Measurements from ENCODE around the gene EFCAB8.
"Not testable (repeated sequence)": the region's sequence is repeated elsewhere in the genome, so short reads cannot be mapped to it uniquely, and the experiment has no call there.

Gene EFCAB8

GRCh38 chr20:32909896-32910571, 51.3 kb downstream of the EFCAB8 start:
- no peak for DNase-seq (ENCODE audit: low spot score)

GRCh38 chr20:32911355-32911754, 52.6 kb downstream of the EFCAB8 start:
- no peak for DNase-seq (ENCODE audit: low spot score)

GRCh38 chr20:32912688-32913087, 54.0 kb downstream of the EFCAB8 start:
- DNase-seq (ENCODE audit: low spot score), result no peak

- DNase-seq (ENCODE audit: low spot score), result no peak
Observed at GRCh38 chr20:32914031-32914430, 55.3 kb downstream of the EFCAB8 start.

- DNase-seq (ENCODE audit: low spot score), result no peak
Observed at GRCh38 chr20:32917191-32917950, 58.6 kb downstream of the EFCAB8 start.

- DNase-seq (ENCODE audit: low spot score), result no peak
Observed at GRCh38 chr20:32918296-32918695, 59.6 kb downstream of the EFCAB8 start.

GRCh38 chr20:32918751-32919150, 60.0 kb downstream of the EFCAB8 start:
- no peak for DNase-seq (ENCODE audit: low spot score)

- no peak for DNase-seq (ENCODE audit: low spot score)
Observed at GRCh38 chr20:32920066-32920465, 61.3 kb downstream of the EFCAB8 start.

GRCh38 chr20:32920530-32921298, 62.0 kb downstream of the EFCAB8 start:
- no peak for DNase-seq (ENCODE audit: low spot score)

- no peak for DNase-seq (ENCODE audit: low spot score)
Observed at GRCh38 chr20:32922466-32922865, 63.7 kb downstream of the EFCAB8 start.

- DNase-seq (ENCODE audit: low spot score), result no peak
Observed at GRCh38 chr20:32924781-32925180, 66.1 kb downstream of the EFCAB8 start.

- no peak for DNase-seq (ENCODE audit: low spot score)
Observed at GRCh38 chr20:32925481-32926196, 66.9 kb downstream of the EFCAB8 start.

GRCh38 chr20:32929162-32929561, 70.4 kb downstream of the EFCAB8 start:
- DNase-seq (ENCODE audit: low spot score), result no peak

GRCh38 chr20:32930181-32930580, 71.5 kb downstream of the EFCAB8 start:
- no peak for DNase-seq (ENCODE audit: low spot score)

GRCh38 chr20:32930701-32931100, 72.0 kb downstream of the EFCAB8 start:
- DNase-seq (ENCODE audit: low spot score), result no peak

- DNase-seq (ENCODE audit: low spot score), result no peak
Observed at GRCh38 chr20:32934580-32934979, 75.9 kb downstream of the EFCAB8 start.

GRCh38 chr20:32941155-32941885, 82.6 kb downstream of the EFCAB8 start:
- DNase-seq (ENCODE audit: low spot score), result no peak

GRCh38 chr20:32943490-32944052, 84.8 kb downstream of the EFCAB8 start:
- DNase-seq (ENCODE audit: low spot score), result no peak

GRCh38 chr20:32945710-32946221, 87.0 kb downstream of the EFCAB8 start:
- peak; percentile 48 for DNase-seq (ENCODE audit: low spot score)

- DNase-seq (ENCODE audit: low spot score), result no peak
Observed at GRCh38 chr20:32946629-32947028, 87.9 kb downstream of the EFCAB8 start.

GRCh38 chr20:32950539-32950938, 91.8 kb downstream of the EFCAB8 start:
- not testable (repeated sequence) for DNase-seq (ENCODE audit: low spot score)

All from CD4-positive, alpha-beta T cell treated with Interleukin-15 for 4 hours (primary cell).